ENCODE results near the gene EXOC8. TPM values are rescaled to one million over a fixed set of nuclear protein-coding genes. Genes with fewer than 3 reads are reported as not detected.

Gene EXOC8
- total and polyA plus RNA-seq, 2 of the 13 experiments (the other 11 are each of a cell fraction or from before 2014, with no cell fraction given): 2.1 to 7.9 TPM

GRCh38 chr1:231376875-231377549, 39.4 kb upstream of the EXOC8 start:
- no peak overlapping the region for H3K27ac ChIP-seq (ENCODE audit: extremely low read length, insufficient read depth, low read length)
- peaks cover 57% of the 10 kb centered on the region for H4K20me1 ChIP-seq (ENCODE audit: insufficient read depth, low read length)
- DNase-seq (ENCODE audit: low spot score) (no peak), ATAC-seq (no peak), FAIRE-seq (no peak)
- intact Hi-C loops (cut with micrococcal nuclease; ENCODE audit: unreplicated experiment): no loop called here
- ChIA-PET CTCF (ENCODE audit: low intra/inter-chr PET ratio, low total read pairs) (no interaction called here), POLR2A (interaction anchor here (1.3 kb wide), 1 partner anchor 11 kb away, joined by 3 read pairs; no protein-coding TSS in a partner anchor)
- no peak overlapping the region for H3K4me2 ChIP-seq (ENCODE audit: low read depth, low read length)
- in situ Hi-C loops (cut with HindIII; ENCODE audit: extremely low pct_ligation_motif_present, low pct_unique_long_range_greater_than_20kb): no loop called here
- H3K4me1 ChIP-seq (ENCODE audit: insufficient read depth, low read length): 0 out of 2 replicates have a peak, but pooled peaks cover 8% of the 10 kb centered on the region
- H3K27me3 ChIP-seq (ENCODE audit: control insufficient read depth in 1 of 2, insufficient read depth in 2 of 2, low read length in 2 of 2): no peaks in the 10 kb centered on the region
- BruUV-seq (replicated peaks): no TSS peak
- H3K36me3 ChIP-seq (replicated peaks in 1 of 2; ENCODE audit: control insufficient read depth in 1 of 2, insufficient read depth in 2 of 2, low read length in 2 of 2): peaks cover 3 to 24% of the 10 kb centered on the region in 2 experiments
- no peak overlapping the region for H3K9ac ChIP-seq (ENCODE audit: insufficient read depth, low read depth, low read length)
- peaks cover 94% of the 10 kb centered on the region for H3K79me2 ChIP-seq (ENCODE audit: insufficient read depth, low read length)
- no peak overlapping the region for H3K4me3 ChIP-seq (replicated peaks in 1 of 3; ENCODE audit: insufficient read depth in 1 of 3, low read depth in 2 of 3, low read length in 3 of 3)
- no peaks in the 10 kb centered on the region for H3K9me3 ChIP-seq (ENCODE audit: low read length)
- H2AFZ ChIP-seq (ENCODE audit: low read length): no peak overlapping the region
- TF ChIP-seq PCBP2 (optimal IDR thresholded peaks at IDR 0.05; ENCODE audit: low read depth, low read length, poor library complexity, severe bottlenecking): no peak
- 97% methylated on average over 5 of the region's 5 CpGs for WGBS (ENCODE audit: low lambda C conversion rate)

- CTCF ChIA-PET (ENCODE audit: low intra/inter-chr PET ratio, low total read pairs): no interaction called here
- in situ Hi-C loops (cut with HindIII; ENCODE audit: extremely low pct_ligation_motif_present, low pct_unique_long_range_greater_than_20kb): no loop called here
- no TSS peak for BruUV-seq (replicated peaks)
These were observed 38.4 kb upstream of the EXOC8 start for GRCh38 chr1:231376101-231376500.

More at GRCh38 chr1:231376101-231376500, 38.4 kb upstream of the EXOC8 start:
- WGBS (ENCODE audit: low lambda C conversion rate): 77% methylated on average over 4 of the region's 4 CpGs
- Histone ChIP-seq H3K4me3 (replicated peaks in 1 of 3; ENCODE audit: insufficient read depth in 1 of 3, low read depth in 2 of 3, low read length in 3 of 3) (no peak overlapping the region), H2AFZ (ENCODE audit: low read length) (no peak overlapping the region), H3K9me3 (ENCODE audit: low read length) (no peaks in the 10 kb centered on the region), H3K36me3 (replicated peaks in 1 of 2; ENCODE audit: control insufficient read depth in 1 of 2, insufficient read depth in 2 of 2, low read length in 2 of 2) (peaks cover 8 to 30% of the 10 kb centered on the region in 2 experiments; a peak in 4 of 5 replicates), H3K27ac (ENCODE audit: extremely low read length, insufficient read depth, low read length) (no peak overlapping the region), H3K79me2 (ENCODE audit: insufficient read depth, low read length) (peaks cover 93% of the 10 kb centered on the region), H3K9ac (ENCODE audit: insufficient read depth, low read depth, low read length) (no peak overlapping the region), H3K27me3 (ENCODE audit: control insufficient read depth in 1 of 2, insufficient read depth in 2 of 2, low read length in 2 of 2) (no peaks in the 10 kb centered on the region), H3K4me1 (ENCODE audit: insufficient read depth, low read length) (0 out of 2 replicates have a peak, but pooled peaks cover 8% of the 10 kb centered on the region), H3K4me2 (ENCODE audit: low read depth, low read length) (no peak overlapping the region), H4K20me1 (ENCODE audit: insufficient read depth, low read length) (peaks cover 51% of the 10 kb centered on the region)
- FAIRE-seq: no peak
- no peak for ATAC-seq
- POLR2A ChIA-PET: no interaction called here
- no peak for DNase-seq (ENCODE audit: low spot score)
- TF ChIP-seq ZNF672 (CRISPR knock-in tag; IDR thresholded peaks at IDR 0.05) (no peak), MED1 (CRISPR knock-in tag; IDR thresholded peaks at IDR 0.05) (no peak), RBM22 (optimal IDR thresholded peaks at IDR 0.05; ENCODE audit: low read length) (peak; percentile 36), FOSL2 (CRISPR knock-in tag; IDR thresholded peaks at IDR 0.05) (0 out of 2 replicates have a peak, but pooled peaks have one; percentile 44), ZNF598 (CRISPR knock-in tag; IDR thresholded peaks at IDR 0.05; ENCODE audit: borderline replicate concordance) (no peak), ESRRA (CRISPR knock-in tag; IDR thresholded peaks at IDR 0.05; ENCODE audit: low read depth) (no peak), ZNF121 (CRISPR knock-in tag; IDR thresholded peaks at IDR 0.05) (peak; percentile 61)
- intact Hi-C loops (cut with micrococcal nuclease; ENCODE audit: unreplicated experiment): no loop called here

All from HepG2 (cell line).